ENCODE data around the gene DTHD1. TPM values are rescaled to one million over a fixed set of nuclear protein-coding genes. Genes with fewer than 3 reads are reported as not detected.
A peak's percentile ranks its signal among the peaks of the same experiment; 100 is the strongest.

The DTHD1 gene
- polyA plus RNA-seq (ENCODE audit: insufficient read length): not detected

DNA sequence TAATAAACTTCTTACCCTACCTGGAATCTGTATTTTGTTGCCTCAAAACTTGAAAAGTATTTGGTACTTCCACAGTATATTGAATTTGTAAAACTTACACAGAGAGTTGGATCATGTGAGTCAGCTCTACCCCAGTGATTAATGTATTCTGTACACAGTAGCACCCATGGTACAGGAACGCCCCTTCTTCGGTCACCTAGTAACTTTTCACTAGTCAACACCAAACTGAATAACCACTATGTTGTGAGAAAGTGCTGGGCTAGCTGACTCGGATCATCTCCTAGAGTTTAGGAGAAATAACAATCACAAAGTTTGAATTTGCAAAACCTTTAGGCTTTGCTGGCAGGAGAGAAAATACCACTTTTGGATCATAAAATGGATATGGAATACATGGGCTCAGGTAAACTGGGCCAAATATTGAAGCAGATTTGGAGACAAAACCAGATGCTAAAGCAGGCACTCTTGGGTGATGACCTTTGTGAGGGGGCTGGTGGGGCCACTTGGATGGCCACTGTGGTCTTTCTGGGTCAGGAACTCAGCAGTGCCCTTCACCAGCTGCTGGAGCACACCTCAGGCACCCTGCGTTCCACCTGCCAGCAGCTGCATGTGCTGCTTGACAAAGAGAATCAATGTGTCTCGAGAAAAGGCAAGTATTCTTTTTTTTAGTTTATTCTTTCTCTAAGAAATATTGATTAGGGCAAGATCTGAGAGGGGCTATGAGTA is at the start of gene DTHD1:
TSS of gene DTHD1 (plus strand) at position 233 of the 723 bp plus-strand sequence. CDS start at position 376, 143 bp downstream.
- DNase-seq: no peak

DNA sequence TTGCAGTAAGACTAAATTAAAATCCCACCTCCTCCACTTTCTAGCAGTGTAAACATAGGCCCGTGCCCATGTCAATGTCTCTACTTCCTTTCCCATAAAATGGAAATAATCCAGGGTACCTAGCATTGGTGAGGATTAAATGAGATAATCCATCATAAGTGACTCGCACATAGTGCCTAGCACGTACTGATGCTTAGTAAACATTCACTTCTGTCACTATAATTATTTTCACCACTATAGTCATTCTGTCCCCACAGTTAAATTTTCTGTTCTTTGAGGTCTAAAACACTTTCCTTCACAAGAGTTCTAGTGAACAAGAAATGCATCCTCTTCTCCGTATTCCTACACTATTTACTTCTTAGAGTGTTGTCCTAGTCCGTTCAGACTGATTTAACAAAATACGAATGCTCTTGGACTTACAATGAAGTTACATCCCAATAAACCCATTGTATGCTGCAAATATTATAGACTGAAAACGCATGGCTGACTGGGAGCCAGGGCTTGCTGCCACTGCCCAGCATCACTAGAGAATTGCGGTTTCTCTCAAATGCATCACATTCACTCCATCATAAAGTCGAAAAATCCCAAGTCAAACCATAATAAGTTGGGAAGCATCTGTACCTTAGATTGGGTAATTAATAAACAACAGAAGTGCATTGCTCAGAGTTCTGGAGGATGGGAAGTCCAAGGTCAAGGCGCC is 47.7 kb upstream of the DTHD1 start:
- no peak for DNase-seq

DNA sequence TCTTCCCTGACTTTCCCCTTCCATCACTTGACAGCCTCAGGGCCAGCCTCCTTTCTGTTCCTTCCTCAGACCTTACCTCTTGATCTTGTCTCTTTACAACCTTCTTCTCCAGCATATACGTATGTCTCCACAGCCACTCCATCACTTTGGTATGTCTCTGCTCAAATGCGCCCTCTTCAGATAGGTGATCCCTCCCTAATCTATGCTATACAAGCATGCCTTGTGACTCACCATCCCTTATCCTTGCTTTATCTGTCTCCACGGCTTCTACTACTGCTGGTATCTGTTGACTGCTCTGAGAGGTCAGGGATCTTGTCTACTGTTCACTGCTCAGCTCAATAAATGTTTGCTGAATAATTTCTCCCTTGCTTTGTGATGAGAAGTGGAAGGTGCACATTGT is 46.1 kb upstream of the DTHD1 start:
- DNase-seq: no peak

DNA sequence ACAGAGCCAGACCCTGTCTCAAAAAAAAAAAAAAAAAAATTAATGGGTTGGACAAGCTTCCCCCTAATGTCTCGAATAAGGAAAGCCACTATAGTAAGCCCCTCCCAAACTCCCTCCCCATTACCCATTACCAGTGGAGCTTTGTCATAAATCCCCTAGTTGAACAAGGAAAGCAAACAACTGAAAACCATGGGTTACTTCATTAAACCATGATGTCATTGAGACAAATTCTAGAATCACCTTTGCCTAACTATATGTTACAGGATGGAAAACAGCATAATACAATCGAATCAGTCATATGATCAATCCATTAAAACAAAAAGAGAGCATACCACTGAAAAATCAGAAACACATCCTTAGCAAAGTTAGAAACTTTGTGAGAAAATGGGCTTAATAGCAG is 45.3 kb upstream of the DTHD1 start:
- no peak for DNase-seq

DNA sequence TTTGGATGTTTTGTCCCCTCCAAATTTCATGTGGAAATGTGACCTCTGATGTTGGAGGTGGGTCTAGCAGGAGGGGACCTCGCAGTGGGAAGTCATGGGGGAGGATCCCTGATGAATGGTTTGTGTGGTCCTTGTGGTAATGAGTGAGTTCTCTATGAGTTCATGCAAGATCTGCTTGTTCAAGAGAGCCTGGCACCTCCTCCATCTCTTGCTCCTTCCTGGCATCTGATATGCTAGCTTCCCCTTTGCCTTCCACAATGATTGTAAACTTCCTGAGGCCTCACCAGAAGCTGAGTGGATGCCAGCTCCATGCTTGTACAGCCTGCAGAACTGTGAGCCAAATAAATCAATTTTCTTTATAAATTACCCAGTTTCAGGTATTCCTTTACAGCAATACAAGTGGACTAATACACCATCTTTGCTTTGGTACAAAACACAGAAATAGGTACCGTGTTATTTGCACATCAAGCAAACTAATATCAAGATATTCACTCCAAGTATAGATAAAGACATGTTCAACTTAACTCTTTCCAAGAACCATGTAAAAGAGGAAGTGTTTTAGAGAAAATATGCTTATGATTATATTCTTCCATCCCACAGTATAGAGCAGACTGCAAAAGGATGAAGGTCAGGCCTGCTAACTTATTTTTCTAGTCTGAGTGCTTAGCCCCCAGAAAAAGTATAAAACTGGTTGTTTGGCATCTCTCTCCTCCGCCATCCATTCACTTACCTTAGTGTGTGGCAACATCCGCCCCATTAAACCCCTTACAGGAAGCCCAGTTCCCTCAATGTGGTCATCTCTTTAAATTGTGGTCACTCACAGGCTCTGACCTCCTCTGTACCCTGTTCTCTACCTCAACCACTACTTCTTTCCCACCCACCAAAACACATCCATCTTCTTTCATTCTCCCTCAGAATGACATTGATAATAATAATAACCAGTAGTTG is 43.8 kb upstream of the DTHD1 start:
- DNase-seq: no peak

DNA sequence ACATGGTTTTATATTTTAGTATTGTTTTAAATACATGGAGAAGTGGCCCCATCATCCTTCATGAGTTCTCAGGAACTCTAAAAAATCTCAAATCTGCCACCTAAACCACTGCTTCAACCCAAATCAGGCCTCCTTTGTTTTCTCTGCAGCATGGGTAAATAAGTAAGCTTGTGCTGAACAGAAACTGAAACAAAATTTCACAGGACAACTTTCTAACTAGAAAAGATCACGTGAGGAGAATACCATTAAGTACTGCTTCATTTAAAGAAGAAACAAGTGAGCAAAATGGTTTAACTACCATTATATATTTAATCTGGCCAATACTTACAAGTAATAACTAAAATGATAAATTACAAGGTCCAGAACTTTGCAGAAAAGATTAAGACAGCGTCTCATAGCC is 39.6 kb upstream of the DTHD1 start:
- DNase-seq: no peak

DNA sequence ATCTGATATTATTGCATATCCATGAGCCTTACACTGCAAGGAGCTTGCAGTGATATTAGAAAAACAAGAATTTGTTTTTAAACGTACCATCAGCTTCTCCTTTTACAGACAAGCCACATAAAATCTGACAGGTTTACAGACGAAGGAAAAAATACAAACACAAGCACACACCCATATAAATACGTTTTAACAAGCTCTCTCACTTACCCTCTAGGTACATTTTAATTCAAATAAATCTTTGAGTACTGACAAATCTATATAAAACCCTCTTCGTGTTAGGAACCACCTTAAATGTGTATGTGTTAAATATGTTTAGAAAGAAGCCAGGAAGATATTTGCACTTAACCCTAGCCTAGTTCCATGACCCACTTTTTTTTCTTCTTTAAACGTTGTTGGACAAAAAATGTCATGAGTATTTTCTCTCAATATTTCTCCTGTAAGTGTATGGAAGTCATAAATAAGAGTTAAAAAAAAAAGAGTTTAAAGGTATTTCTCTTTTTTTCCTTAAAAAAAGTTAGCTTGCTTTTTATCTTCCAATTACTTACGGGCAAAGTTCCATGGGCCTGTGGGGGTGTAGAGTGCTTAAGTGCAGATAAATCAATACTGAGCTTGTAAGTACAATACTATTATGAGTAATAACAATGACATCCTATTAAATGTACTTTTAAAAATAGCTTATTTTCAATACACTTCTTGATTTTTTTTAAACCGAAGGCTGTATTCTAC is 38.6 kb upstream of the DTHD1 start:
- no peak for DNase-seq

DNA sequence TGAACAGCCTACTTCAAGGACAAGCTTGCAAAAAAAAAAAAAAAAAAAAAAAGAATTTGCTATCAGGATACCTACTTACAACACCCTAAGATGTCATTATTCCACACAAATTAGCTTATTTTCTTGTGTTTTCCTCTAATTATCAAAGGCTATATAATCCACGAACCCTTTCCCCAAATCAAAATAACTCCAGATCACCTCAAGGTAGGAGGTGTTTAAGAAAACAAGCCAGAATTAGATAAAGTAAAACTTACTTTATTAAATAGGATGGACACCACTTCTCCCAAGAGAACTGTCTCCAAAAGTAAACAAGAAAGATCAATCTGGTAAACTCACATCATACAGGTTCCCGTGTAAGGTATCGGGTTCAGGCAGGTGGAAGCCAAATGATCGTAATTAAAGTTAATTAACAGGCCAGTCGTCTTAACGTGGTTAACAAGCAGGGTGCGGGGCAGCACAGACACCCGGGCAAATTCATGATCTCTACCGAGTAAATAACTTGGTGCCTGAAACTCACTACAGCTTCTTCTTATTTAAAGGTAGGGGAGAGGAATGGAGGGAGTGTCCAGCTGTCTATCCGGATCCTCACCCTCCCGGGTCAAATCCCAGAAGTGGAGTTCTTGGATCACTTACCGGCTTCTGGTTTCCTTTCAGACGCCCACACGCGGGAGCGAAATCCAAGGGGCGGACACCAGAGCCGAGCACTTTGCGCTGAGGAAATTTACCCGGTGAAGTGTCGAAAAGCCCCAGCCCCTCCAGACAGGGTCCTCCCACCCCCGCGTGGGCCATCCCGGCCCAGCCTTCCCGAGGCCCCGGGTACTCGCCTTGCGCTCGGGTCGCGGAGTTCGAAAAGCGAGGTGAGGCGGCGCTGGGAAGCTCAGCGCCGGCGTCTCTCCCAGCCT is 37.8 kb upstream of the DTHD1 start:
- peak; percentile 37 for DNase-seq

DNA sequence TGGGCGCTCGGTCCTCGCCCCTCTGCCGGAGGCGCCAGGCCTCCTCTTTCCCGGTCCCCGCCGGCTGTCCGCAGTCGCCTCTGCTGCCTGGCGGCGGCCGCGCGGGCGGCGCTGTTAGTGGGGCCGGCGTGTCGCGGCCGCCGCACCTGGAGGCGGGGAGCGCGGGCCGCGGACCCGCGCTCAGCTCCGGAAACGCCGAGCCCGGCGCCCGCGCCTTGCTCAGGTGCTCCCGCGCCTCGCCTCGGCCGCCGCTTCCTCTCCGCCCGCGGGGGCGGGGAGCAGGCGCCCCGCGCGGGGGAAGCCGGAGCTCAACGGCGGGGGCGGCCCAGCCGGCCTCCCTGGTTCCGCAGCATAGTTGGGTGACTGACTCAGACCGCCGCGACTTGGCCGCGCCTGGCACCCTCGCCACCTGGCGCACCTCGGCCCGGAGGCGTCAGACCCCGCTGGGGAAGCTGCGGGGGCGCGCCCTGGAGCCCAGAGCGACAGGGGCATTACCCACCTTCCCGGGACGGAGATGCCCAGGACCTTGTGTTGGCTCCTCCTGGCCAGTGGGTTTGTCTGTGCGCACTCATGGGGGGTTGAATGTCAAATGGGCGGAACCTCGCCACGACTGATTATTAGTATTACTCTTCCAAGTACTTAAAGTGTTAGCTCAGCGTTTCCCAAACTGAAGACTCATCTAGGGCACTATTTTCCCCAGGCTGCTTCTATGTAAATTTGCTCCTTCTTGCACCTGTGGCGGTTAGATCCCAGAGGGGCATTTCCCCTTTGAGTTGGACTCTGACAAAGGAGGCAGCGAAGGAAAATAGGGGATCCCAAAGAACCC is 36.9 kb upstream of the DTHD1 start, which contains the start of gene ARAP2:
TSS of gene ARAP2 (minus strand) at position 258 of the 826 bp plus-strand sequence. CDS start 15,028 bp downstream, outside the sequence.
- DNase-seq: peak; percentile 40

DNA sequence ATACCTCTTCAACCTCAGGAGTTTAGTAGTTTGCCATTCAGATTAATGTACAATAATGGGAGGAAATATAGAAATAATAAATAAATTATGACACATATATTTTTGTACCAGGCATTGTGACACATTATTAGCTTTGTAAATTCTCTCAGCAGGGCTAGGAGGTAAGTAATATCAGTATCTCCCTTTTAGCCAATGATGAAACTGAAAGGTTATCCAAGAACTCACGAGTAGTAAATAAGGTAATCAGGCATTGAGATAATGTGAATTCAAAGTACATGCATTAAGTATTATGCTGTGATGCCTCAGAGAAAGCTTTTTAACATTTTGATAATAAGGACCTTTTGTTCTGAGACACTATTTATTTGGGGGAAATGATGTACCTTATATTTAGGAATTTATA is 31.8 kb upstream of the DTHD1 start:
- no peak for DNase-seq

DNA sequence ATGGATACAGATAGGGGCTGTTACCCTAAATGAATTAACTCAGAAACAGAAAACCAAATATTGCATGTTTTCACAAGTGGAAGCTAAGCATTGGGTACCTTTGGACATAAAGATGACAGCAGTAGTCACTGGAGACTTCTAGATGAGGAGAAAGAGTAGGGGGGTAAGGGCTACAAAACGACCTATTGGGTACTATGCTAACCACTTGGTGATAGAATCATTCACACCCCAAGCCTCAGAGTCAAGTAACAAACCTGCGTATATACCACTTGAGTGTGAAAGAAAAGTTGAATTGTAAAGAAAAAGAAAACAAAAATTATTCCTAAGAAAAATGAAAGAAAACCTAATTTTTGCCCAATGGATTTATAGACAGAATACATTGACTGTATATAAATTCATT is 29.4 kb upstream of the DTHD1 start:
- no peak for DNase-seq

DNA sequence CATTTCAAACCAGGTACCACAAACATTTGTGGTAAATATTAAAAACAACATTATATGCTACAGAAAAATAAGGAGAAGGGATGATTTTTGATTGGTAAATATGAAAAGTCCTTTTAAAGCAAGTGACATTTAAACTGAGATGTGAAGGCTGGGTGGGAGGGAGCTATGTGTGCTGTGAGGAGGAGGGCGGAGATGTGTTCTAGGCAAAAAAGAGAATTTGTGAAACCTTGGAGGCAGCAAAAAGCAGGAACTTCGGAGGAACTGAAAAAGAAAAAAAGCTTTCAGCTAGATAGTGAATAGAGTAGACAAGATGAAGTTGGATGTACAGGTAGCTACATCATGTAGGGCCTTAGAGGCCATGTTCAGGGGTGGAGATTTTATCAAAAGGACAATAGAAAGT is 27.0 kb upstream of the DTHD1 start:
- DNase-seq: no peak

DNA sequence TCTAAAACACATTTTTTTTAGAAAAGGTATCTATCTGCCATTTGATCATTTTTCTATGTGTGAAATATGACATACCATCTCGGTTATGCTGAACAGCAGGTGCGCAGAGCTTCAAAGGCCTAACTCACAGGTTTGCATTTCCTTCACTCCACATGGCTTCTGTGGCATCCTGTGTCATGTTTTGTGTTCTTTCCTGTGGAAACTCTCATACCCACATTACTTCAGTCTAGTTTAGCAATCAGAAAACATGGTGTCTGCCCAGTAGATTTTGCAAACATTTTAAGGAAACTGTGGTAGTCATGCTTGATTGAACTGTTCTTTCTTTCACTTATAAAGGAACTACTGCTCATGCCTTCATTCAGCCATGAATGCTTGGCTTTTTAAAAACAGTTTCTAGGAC is 25.8 kb upstream of the DTHD1 start:
- DNase-seq: no peak

DNA sequence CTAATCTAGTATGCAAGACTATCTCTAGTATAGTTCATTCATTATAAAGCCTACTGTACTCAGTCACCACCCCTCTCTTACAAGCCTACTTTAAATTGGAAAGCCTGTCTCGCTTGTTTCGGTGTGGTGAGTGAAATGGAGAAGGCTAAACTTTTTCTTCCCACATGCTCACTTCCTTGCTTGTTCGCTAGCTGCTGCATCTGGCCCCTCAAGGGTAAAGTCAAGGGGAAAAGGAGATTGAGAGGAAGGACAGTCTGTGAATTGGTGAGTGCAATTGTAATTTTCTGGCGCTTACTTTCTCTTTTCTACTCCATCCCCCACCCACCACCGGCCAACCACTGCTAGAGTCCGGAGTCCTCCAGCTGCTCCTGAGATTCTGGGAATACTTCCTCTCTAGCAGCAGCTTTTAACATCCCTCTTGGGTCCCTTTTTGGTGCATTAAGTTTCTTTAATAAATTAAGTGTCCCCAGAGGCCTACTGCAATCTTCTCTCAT is 25.0 kb upstream of the DTHD1 start:
- DNase-seq: peak; percentile 32

DNA sequence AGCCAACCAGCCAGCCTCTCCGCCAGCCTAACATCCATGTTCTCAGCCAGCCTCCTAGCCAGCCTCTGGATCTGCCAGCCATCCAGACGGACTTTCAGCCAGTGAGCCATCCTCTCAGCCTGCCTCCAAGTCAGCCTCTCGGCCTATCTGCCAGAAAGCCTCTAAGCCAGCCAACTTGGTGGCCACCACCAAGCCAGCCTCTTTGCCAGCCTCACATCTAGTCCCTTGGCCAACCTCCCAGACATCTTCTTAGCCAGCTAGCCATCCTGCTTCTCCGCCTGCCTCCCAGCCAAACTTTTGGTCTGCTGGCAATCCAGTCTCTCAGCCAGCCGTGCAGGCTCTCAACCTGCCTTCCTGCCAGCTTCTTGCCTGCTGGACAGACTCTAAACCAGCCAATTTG is 20.7 kb upstream of the DTHD1 start:
- DNase-seq: no peak

DNA sequence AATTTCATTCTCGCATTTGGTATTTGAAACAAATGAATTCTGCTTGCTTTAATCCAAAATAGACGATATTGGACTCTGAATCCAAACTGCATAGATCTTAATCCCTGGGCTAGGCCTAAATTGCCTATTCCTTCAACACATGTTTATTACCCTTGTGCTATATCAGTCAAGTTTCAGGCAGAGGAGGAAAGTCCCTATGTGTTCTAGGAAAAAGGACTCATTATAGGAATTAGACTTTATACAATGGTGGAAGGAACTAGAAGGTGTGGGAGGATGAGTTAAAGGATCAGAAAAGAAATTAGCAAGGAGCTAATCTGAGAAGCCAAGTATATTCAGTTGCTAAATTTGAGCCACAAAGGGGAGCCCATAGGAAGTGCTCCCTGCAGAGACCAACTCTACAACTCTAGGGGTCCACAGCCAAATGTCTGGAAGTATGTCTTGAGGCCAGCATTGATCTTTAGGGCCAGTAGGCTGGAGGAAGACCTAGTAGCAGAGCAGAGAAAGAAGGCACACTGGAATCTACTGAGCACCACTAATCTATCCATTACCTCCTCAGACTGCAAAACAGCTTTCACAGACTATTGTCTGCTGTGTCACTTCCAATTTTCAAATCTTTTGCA is 17.1 kb upstream of the DTHD1 start:
- DNase-seq: no peak

DNA sequence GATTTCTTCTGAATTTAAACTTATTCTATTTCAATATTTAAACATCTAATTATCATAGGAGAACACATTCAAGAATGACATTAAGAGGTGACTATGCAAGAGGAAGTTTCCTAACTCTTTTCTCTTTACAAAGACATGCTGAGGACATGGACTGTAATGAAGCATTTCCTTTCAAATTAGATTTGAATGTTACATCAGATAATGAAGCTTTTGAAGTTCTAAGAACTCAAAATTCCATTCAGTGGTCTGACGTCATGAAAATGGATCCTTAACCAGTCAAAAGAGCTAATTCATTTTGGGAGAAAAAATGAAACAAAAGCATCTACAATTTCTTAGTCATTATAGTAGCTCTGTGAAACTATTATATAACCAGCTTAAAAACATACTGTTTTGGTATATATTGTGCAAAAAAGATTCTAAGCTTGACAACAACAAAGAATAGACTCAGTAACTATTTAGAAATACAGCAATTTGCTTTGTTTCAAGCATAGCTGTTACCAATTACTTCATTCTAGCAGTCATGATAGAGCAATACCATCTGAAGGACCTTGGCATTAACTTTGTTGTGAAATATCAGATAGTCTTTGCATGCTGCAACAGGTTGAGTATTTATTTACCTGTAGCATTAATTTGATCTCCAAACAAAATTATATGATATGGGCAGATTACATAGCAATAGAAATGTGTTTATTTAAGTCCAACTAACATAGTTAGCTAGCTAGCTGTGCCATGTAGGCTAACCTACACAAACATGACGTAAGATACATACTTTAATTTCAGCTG is 13.7 kb upstream of the DTHD1 start:
- no peak for DNase-seq

DNA sequence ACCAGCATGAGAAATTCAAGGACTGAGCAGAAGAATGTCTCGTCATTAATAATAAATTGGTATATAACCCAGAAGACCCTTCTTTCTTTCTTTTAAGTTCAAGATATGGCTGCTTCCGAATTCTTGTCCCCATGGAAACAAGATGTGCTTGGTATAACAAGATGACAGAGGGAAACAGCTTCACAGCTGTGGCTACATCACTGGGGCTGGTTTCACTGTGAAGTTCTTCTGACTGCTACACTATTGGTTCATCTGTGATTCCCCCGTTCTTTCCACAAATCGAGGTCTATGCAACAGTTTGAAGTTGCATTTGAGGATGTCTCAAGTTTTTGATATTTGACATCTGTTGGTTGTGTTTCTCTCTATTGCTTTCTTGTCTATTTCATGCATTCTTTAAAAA is 12.3 kb upstream of the DTHD1 start:
- no peak for DNase-seq

All from hindlimb muscle (tissue), 1 donor.